ENCODE measurements around the gene REEP6. TPM values are rescaled to one million over a fixed set of nuclear protein-coding genes. Genes with fewer than 3 reads are reported as not detected.

The REEP6 gene
- total and polyA plus RNA-seq, 2 of the 4 experiments (the other 2 are of a cell fraction): 1.3 to 2.2 TPM

GRCh38 chr19:1481893-1482360, 9.1 kb upstream of the REEP6 start:
- dilution Hi-C loops (cut with HindIII; ENCODE audit: low sequenced_read_pairs, unreplicated experiment) (no loop called here), intact Hi-C loops (cut with micrococcal nuclease) (no loop called here), in situ Hi-C loops (cut with MboI; ENCODE audit: low sequenced_read_pairs) (no loop called here)
- peaks cover 10 to 16% of the 10 kb centered on the region in 2 experiments for H3K79me1 ChIP-seq (ENCODE audit: low read depth in 1 of 2, low read length in 2 of 2)
- no peak overlapping the region for H3K27ac ChIP-seq (ENCODE audit: insufficient read depth, low read length)
- WGBS, 2 experiments (ENCODE audit: extremely low coverage in 2 of 2, insufficient read length in 1 of 2): 88% methylated on average over 6 of the region's 36 CpGs; no CpG with 5 or more reads in 1 of the 2 experiments
- H2BK20ac ChIP-seq (ENCODE audit: low read depth, low read length): no peak overlapping the region
- H3K18ac ChIP-seq (ENCODE audit: low read depth, low read length): no peak overlapping the region
- peaks cover 3% of the 10 kb centered on the region; the same call in 1 of the 2 replicates for H3K36me3 ChIP-seq (ENCODE audit: control insufficient read depth, insufficient read depth, low read length)
- H2AK5ac ChIP-seq (ENCODE audit: low read depth, low read length): no peak overlapping the region
- H2AK9ac ChIP-seq (replicated peaks; ENCODE audit: low read depth, low read length, poor library complexity): no peak overlapping the region
- TF ChIP-seq RAD21 (IDR thresholded peaks at IDR 0.05; ENCODE audit: low read length): no peak
- TF ChIP-seq ELK1 (IDR thresholded peaks at IDR 0.05; ENCODE audit: borderline replicate concordance, low read depth, low read length): no peak
- no peak for TF ChIP-seq RFX5 (IDR thresholded peaks at IDR 0.05; ENCODE audit: low read depth, low read length)
- no peak for TF ChIP-seq CTCF (conservative IDR thresholded peaks at IDR 0.05; ENCODE audit: low read depth, low read length)
- H3K4me3 ChIP-seq (ENCODE audit: insufficient read depth, low read depth, low read length): no peak overlapping the region
- no peak overlapping the region for H3K4me2 ChIP-seq (ENCODE audit: low read depth, low read length)
- H2BK120ac ChIP-seq (ENCODE audit: low read depth, low read length): no peak overlapping the region
- ATAC-seq (ENCODE audit: low read depth): no peak
- no peak overlapping the region for H2AFZ ChIP-seq (replicated peaks; ENCODE audit: low read length, poor library complexity)
- POLR2A ChIA-PET (ENCODE audit: unreplicated experiment): no interaction called here
- no peak overlapping the region for H4K91ac ChIP-seq (ENCODE audit: insufficient read depth, low read depth, low read length)
- H4K5ac ChIP-seq (ENCODE audit: low read depth, low read length): no peak overlapping the region
- no TSS peak for BruUV-seq (replicated peaks)
- 0 out of 2 replicates have a peak, but pooled peaks cover 3% of the 10 kb centered on the region for H3K9me1 ChIP-seq (ENCODE audit: insufficient read depth, low read length)
- no peaks in the 10 kb centered on the region for H3K4me1 ChIP-seq (ENCODE audit: control insufficient read depth, insufficient read depth, low read length)
- no peak overlapping the region for H2BK5ac ChIP-seq (ENCODE audit: low read depth, low read length, poor library complexity, severe bottlenecking)
- H4K8ac ChIP-seq (ENCODE audit: low read depth in 2 of 2, low read length in 2 of 2): no peak overlapping the region
- H3K9me3 ChIP-seq (ENCODE audit: control insufficient read depth, insufficient read depth, low read length): no peaks in the 10 kb centered on the region
- no peak for DNase-seq
- H3K14ac ChIP-seq (replicated peaks; ENCODE audit: low read depth, low read length): no peak overlapping the region
- H3K9ac ChIP-seq (ENCODE audit: low read depth, low read length): no peak overlapping the region
- CTCF ChIA-PET: no interaction called here
- no peak overlapping the region for H3K23ac ChIP-seq (ENCODE audit: low read depth, low read length)
- no peak overlapping the region for H3K56ac ChIP-seq (ENCODE audit: extremely low read depth, insufficient read depth, low read length)
- H4K20me1 ChIP-seq (ENCODE audit: insufficient read depth, low read length): peaks cover 5% of the 10 kb centered on the region
- no peak overlapping the region for H2BK15ac ChIP-seq (ENCODE audit: low read depth, low read length)
- no peak overlapping the region for H3K4ac ChIP-seq (ENCODE audit: low read depth, low read length)
- no peaks in the 10 kb centered on the region for H3K27me3 ChIP-seq (ENCODE audit: control insufficient read depth, insufficient read depth, low read length)
